Stimulated activated effector memory CD8-positive, alpha-beta T cell treated with anti-CD3 and anti-CD28 coated beads, Interleukin-12 subunit alpha, Interleukin-12 subunit beta, amount 100 ng/mL, for 72 hours (primary cell): ENCODE results near the gene KIR3DL2.
A peak's percentile ranks its signal among the peaks of the same experiment; 100 is the strongest.
"Not testable (repeated sequence)": the region's sequence is repeated elsewhere in the genome, so short reads cannot be mapped to it uniquely, and the experiment has no call there.

ENCODE experiments used
- ATAC-seq: fragments of 150-1000 bp; cut with Tn5 transposase; 2 replicates; pipeline ENCODE4 v1.10.0; 2021
- DNase-seq, 2 donors: peaks; one replicate each; pipeline ENCODE4 v3.0.0; 2021 to 2022; ENCODE audit warnings: low spot score in 2 of 2
- H3K27ac Mint-ChIP-seq: one replicate; pipeline ENCODE4 v1.8.0; 2022; ENCODE audit warnings: mild to moderate bottlenecking, mixed read lengths
- H3K36me3 Mint-ChIP-seq: one replicate; pipeline ENCODE4 v1.8.0; 2022; ENCODE audit warnings: mild to moderate bottlenecking, mixed read lengths
- H3K4me1 Mint-ChIP-seq: one replicate; pipeline ENCODE4 v1.8.0; 2022; ENCODE audit warnings: mixed read lengths
- H3K4me3 Mint-ChIP-seq: one replicate; pipeline ENCODE4 v1.8.0; 2022; ENCODE audit warnings: mild to moderate bottlenecking, mixed read lengths
- H3K9me3 Mint-ChIP-seq: one replicate; pipeline ENCODE4 v1.8.0; 2022; ENCODE audit warnings: mixed read lengths

KIR3DL2 gene

GRCh38 chr19:54843171-54843570 lies 7.1 kb upstream of the KIR3DL2 start:
- not testable (repeated sequence) for DNase-seq, ATAC-seq, H3K36me3 Mint-ChIP-seq, H3K4me1 Mint-ChIP-seq, H3K27ac Mint-ChIP-seq, H3K4me3 Mint-ChIP-seq, H3K9me3 Mint-ChIP-seq

- no peak overlapping the region for H3K4me3 Mint-ChIP-seq
- H3K4me1 Mint-ChIP-seq = no peaks in the 10 kb centered on the region
- H3K36me3 Mint-ChIP-seq = peaks cover 5% of the 10 kb centered on the region
- H3K27ac Mint-ChIP-seq = no peak overlapping the region
- H3K9me3 Mint-ChIP-seq = peaks cover 5% of the 10 kb centered on the region
- no peak for DNase-seq
- ATAC-seq = no peak
These were observed 687 bp downstream of the KIR3DL2 start for GRCh38 chr19:54850930-54851329.

DNA sequence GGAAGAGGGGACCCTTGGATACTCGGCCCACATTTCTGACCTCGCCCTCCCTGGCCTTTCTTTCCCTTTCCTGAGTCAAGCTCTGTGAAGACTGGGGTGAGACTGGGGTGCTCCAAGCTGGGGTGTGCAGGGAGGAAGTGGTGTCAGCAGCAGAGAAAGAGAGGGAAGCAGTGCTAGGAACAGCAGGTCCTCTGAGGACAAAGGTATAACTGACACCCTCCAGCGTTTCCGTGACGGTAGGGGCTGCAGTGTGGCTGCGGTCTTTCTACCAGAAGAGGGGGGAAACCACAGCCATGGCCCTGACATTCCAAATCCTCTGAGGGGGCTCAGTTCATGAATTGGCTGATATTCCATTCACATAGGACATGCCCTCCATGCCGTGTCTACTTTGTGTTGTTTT lies 1.1 kb downstream of the KIR3DL2 start:
- Mint-ChIP-seq H3K4me3 (no peak overlapping the region), H3K27ac (no peak overlapping the region), H3K4me1 (no peaks in the 10 kb centered on the region), H3K36me3 (peaks cover 5% of the 10 kb centered on the region), H3K9me3 (peaks cover 5% of the 10 kb centered on the region)
- DNase-seq (no peak), ATAC-seq (no peak)

- H3K36me3 Mint-ChIP-seq, H3K4me3 Mint-ChIP-seq, DNase-seq, H3K9me3 Mint-ChIP-seq, H3K27ac Mint-ChIP-seq, ATAC-seq, H3K4me1 Mint-ChIP-seq: not testable (repeated sequence)
These were observed 5.0 kb downstream of the KIR3DL2 start for GRCh38 chr19:54855241-54855640.

DNA sequence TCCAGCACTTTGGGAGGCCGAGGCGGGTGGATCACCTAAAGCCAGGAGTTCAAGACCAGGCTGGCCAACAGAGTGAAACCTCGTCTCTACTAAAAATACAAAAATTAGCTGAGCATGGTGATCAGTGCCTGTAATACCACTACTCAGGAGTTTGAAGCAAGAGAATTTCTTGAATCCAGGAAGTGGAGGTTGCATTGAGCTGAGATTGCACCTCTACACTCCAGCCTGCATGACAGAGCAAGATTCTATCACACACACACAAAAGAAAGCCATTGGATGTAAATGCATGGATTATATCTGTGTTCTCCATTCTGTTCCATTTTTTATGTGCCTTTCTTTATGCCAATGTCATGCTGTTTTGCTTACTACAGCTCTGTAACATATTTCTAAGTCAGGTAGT lies 8.2 kb downstream of the KIR3DL2 start:
- H3K4me1 Mint-ChIP-seq, DNase-seq, H3K36me3 Mint-ChIP-seq, H3K27ac Mint-ChIP-seq, H3K9me3 Mint-ChIP-seq, ATAC-seq, H3K4me3 Mint-ChIP-seq: not testable (repeated sequence)

GRCh38 chr19:54859421-54859820 lies 9.2 kb downstream of the KIR3DL2 start:
- H3K27ac Mint-ChIP-seq, H3K9me3 Mint-ChIP-seq, ATAC-seq, H3K4me1 Mint-ChIP-seq, DNase-seq, H3K4me3 Mint-ChIP-seq, H3K36me3 Mint-ChIP-seq: not testable (repeated sequence)

GRCh38 chr19:54863459-54863858 lies 13.2 kb downstream of the KIR3DL2 start:
- H3K9me3 Mint-ChIP-seq, H3K27ac Mint-ChIP-seq, H3K4me1 Mint-ChIP-seq, H3K36me3 Mint-ChIP-seq, DNase-seq, H3K4me3 Mint-ChIP-seq, ATAC-seq: not testable (repeated sequence)

DNA sequence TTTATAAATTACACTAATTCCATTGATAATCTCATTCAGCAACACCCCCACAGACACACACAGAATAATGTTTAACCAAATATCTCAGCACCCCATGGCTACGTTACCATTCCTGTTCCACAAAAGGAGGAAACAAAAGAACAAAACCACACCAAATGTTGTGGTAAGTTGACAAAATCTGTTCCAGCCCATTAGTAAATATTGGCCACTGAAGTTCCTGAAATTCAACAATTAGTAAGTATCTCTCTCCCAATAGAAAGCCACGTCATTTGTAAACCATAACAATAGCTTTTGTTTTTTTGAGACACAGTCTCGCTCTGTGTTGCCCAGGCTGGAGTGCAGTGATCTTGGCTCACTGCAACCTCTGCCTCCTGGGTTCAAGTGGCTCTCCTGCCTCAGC lies 21.5 kb downstream of the KIR3DL2 start:
- Mint-ChIP-seq H3K9me3 (no peaks in the 10 kb centered on the region), H3K4me3 (no peak overlapping the region), H3K4me1 (no peaks in the 10 kb centered on the region), H3K27ac (no peak overlapping the region), H3K36me3 (no peaks in the 10 kb centered on the region)
- ATAC-seq (no peak), DNase-seq (no peak)

DNA sequence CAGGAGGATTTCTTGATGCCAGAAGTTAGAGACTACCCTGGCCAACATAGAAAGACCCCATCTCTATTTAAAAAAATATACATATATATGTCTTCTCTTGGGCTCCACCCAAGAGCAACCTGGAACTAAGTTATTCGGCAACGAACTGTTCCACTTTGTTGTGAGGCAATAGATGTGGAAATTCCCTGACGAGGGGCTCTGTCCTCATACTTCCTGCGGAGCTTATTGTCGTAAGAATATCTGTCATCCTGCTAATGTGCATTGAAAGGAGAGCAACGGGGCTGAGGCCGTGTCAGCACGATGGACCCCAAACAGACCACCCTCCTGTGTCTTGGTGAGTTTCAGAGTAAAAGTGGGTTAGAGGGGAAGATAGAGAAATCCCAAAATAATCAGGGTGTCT lies 23.7 kb downstream of the KIR3DL2 start, which contains the start of gene FCAR:
FCAR (plus strand) TSS at position 246 of the 400 bp plus-strand sequence; CDS start at position 301, 55 bp downstream.
- Mint-ChIP-seq H3K9me3 (no peaks in the 10 kb centered on the region), H3K4me1 (no peaks in the 10 kb centered on the region), H3K4me3 (no peak within 1 kb of the TSS), H3K27ac (no peak within 1 kb of the TSS), H3K36me3 (no peaks in the 10 kb centered on the region)
- no peak for DNase-seq
- ATAC-seq = no peak

DNA sequence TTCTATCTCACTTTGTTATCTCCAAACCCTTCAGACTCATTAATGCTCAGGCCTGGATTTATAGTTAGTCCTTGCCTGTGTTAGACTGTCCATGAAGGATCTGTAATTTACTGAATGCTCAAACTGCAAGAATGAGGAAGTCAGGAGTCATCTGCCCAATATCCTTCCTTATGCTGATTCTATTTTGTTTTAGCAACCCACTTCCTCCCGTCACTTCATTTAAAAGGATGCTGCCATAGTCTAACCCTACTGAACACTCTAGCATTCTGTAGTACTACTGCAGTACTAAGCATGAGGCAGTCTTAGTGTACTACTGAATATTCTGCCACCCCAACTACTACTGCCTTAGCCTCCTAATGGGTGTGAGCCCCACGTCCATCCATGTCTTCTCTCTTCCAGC lies 25.3 kb downstream of the KIR3DL2 start:
- Mint-ChIP-seq H3K36me3 (no peaks in the 10 kb centered on the region), H3K9me3 (no peaks in the 10 kb centered on the region), H3K27ac (no peak overlapping the region), H3K4me3 (no peak overlapping the region), H3K4me1 (no peaks in the 10 kb centered on the region)
- ATAC-seq (no peak), DNase-seq (no peak)

GRCh38 chr19:54877471-54877870 lies 27.2 kb downstream of the KIR3DL2 start:
- ATAC-seq = no peak
- H3K4me3 Mint-ChIP-seq = no peak overlapping the region

DNA sequence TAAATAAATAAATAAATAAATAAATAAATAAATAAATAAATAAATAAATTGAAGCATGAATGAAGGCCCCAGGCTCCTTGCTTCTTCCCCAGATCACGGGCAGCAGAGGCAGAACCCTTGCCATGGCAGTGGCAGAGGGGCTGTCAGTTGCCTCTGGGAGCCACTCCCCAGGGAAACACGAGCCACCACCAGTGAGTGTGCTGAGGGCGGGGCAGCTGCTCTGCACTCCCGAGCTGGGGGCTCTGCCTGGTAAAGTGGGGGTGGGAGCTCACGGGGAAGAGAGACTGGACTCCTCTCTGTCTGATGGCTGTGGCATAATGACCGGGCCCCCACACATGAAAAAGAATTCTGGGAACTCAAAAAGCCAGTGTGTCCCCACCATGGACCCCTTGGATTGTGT lies 31.6 kb downstream of the KIR3DL2 start:
- Mint-ChIP-seq H3K4me3 (no peak overlapping the region), H3K4me1 (peaks cover 6% of the 10 kb centered on the region), H3K9me3 (no peaks in the 10 kb centered on the region), H3K27ac (no peak overlapping the region), H3K36me3 (no peaks in the 10 kb centered on the region)
- ATAC-seq (no peak), DNase-seq (no peak)

More at GRCh38 chr19:54877471-54877870, 27.2 kb downstream of the KIR3DL2 start:
- Mint-ChIP-seq H3K27ac (no peak overlapping the region), H3K9me3 (no peaks in the 10 kb centered on the region), H3K4me1 (no peaks in the 10 kb centered on the region), H3K36me3 (no peaks in the 10 kb centered on the region)
- DNase-seq = no peak

DNA sequence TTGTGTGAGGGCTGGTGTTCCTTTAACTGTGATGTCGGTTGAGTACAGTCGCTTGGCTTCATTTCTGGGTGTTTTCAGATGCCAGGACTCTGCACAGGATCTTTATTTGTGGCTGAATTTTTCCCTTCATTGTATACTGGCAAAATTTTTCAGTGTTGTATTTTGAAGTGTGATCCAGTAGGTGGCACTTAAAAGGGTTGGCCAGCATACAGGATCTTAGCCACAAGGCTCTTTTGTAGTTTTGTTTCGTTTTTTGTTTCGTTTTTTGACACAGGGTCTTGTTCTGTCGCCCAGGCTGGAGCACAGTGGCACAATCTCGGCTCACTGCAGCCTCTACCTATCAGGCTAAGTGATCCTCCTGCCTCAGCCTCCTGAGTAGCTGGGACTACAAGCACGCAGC lies 32.5 kb downstream of the KIR3DL2 start:
- peaks cover 6% of the 10 kb centered on the region for H3K4me1 Mint-ChIP-seq
- peak; percentile 55 for ATAC-seq
- DNase-seq = no peak

DNA sequence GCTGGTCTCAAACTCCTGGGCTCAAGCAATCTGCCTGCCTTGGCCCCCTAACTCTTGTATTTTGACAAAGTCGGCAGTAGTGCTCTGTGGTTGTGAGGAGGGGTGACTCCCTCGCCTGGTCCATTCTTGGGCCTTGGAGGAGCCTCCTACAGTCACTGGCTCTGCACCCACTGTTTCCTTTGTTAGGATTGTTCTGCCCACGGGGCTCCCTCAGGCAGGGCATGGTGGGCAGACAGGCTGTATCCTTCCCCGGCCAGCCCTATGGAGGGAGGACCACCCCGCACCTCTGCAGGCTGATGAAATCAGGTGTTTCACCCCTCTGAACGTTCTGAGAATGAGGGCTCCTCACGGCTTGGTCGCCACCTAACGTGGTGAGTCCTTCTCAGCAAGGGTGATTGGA lies 33.0 kb downstream of the KIR3DL2 start:
- H3K27ac Mint-ChIP-seq = no peak overlapping the region
- ATAC-seq = no peak
- H3K36me3 Mint-ChIP-seq = no peaks in the 10 kb centered on the region
- H3K4me1 Mint-ChIP-seq = peaks cover 6% of the 10 kb centered on the region
- no peak overlapping the region for H3K4me3 Mint-ChIP-seq
- H3K9me3 Mint-ChIP-seq = no peaks in the 10 kb centered on the region
- no peak for DNase-seq

More for the DNA sequence above, 32.5 kb downstream of the KIR3DL2 start:
- Mint-ChIP-seq H3K9me3 (no peaks in the 10 kb centered on the region), H3K27ac (no peak overlapping the region), H3K4me3 (no peak overlapping the region), H3K36me3 (no peaks in the 10 kb centered on the region)

GRCh38 chr19:54888239-54888638 lies 38.0 kb downstream of the KIR3DL2 start:
- DNase-seq = no peak
- no peak for ATAC-seq
- H3K9me3 Mint-ChIP-seq = no peaks in the 10 kb centered on the region
- no peak overlapping the region for H3K4me3 Mint-ChIP-seq
- no peaks in the 10 kb centered on the region for H3K4me1 Mint-ChIP-seq
- H3K36me3 Mint-ChIP-seq = no peaks in the 10 kb centered on the region
- no peak overlapping the region for H3K27ac Mint-ChIP-seq

DNA sequence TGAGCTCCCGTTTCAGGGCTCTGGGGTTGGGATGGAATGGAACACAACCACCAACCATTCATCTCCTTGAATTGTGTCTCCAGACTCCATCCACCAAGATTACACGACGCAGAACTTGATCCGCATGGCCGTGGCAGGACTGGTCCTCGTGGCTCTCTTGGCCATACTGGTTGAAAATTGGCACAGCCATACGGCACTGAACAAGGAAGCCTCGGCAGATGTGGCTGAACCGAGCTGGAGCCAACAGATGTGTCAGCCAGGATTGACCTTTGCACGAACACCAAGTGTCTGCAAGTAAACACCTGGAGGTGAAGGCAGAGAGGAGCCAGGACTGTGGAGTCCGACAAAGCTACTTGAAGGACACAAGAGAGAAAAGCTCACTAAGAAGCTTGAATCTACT lies 39.3 kb downstream of the KIR3DL2 start:
- no peak overlapping the region for H3K27ac Mint-ChIP-seq
- no peaks in the 10 kb centered on the region for H3K36me3 Mint-ChIP-seq
- H3K4me3 Mint-ChIP-seq = no peak overlapping the region
- no peaks in the 10 kb centered on the region for H3K4me1 Mint-ChIP-seq
- no peaks in the 10 kb centered on the region for H3K9me3 Mint-ChIP-seq
- DNase-seq (no peak), ATAC-seq (no peak)

- Mint-ChIP-seq H3K4me1 (no peaks in the 10 kb centered on the region), H3K36me3 (no peaks in the 10 kb centered on the region), H3K27ac (no peak overlapping the region), H3K9me3 (no peaks in the 10 kb centered on the region), H3K4me3 (no peak overlapping the region)
- DNase-seq (no peak), ATAC-seq (no peak)
These were observed 43.2 kb downstream of the KIR3DL2 start for GRCh38 chr19:54893406-54893805.
